NCI-H1048 (cell line): ENCODE results near the gene GPRIN1.
"Not testable (repeated sequence)": the region's sequence is repeated elsewhere in the genome, so short reads cannot be mapped to it uniquely, and the experiment has no call there.

ENCODE experiments used
- DNase-seq: peaks from one replicate; lab custom pipeline; 2025; lab: John Stamatoyannopoulos, UW

The GPRIN1 gene

DNA sequence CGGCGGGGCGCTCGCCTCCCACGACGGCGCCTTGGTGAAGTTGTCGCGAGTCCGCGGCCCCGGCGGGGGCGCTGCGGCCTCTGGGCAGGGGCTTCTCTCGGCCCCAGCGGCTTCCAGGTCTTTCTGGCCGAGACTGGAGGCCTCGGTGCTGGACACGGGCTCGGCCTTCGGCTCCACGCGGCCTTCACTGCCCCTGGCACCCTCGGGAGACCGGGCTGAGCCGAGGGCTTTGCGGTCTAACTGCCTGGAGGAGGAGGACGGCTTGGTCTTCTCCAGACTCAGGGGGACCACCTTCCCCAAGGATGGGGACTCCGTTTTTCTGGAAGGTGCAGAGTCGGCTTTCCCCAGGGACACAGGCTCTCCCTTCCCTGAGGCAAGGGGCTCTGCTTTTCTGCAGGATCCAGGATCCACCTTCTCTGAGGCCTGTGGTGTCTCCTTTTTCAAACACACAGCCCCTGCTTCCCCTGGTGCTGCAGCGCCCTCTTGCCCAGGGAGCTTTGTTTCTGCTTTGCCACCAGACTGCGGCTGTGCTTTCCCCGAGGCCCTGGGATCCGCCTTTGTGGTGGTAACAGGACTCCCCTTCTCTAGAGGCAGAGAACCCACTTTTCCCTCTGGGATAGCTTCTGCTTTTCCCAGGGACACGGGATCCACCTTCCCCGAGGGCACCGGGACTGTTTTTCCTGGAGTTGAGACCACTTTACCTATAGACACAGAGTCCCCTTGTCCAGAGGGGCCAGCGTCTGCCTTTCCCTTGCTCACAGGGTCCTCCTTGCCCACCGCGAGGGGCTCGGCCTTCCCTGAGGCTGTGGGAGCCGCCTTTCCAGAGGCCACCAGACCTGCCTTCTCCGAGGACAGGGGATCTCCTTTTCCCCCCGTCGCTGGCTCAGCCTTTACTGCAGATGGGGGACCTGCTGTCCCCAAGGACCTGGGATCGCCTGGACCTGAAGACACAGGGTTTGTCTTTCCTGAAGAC, 12.3 kb downstream of the GPRIN1 start:
- no peak for DNase-seq

DNA sequence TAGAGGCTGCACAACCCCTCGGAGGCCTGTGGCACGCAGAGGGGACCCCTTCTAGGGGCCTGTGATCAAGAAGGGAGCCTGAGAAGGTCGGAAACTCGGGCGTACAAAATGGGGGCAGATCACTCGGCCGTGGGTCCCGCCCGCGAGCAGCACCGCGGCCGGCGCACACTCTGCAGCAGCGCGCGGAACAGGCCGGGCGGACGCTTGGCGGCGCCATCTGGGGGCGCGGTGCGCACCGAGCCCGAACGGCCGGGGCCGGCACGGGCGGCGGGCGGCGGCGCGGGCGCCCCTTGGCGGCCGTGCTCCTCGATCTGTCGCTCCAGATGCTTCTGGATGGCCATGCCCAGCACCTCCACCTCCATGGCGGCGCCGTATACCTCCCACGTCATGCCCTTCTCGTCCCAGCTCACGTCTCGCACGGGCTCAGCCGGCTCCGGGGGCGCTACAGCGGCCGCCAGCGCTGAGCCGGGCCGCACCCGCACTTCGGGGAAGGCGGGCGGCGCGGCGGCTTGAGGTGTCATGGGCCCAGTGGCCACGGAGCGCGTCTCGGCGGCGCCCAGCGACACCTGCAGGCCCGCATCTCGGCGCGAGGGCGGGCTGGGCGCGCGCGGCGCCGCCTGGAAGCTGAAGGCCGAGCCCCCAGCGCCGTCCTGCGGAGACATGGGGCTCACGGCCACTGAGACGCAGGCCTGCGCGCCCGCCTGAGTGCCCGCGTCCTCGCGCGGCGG, 13.1 kb downstream of the GPRIN1 start:
- no peak for DNase-seq

- no peak for DNase-seq
These were observed 13.8 kb downstream of the GPRIN1 start for GRCh38 chr5:176596069-176596644.

GRCh38 chr5:176595386-176595943, 14.5 kb downstream of the GPRIN1 start:
- no peak for DNase-seq

GRCh38 chr5:176594554-176594953, 15.4 kb downstream of the GPRIN1 start:
- no peak for DNase-seq

- no peak for DNase-seq
These were observed 16.6 kb downstream of the GPRIN1 start for GRCh38 chr5:176593273-176593869.

DNA sequence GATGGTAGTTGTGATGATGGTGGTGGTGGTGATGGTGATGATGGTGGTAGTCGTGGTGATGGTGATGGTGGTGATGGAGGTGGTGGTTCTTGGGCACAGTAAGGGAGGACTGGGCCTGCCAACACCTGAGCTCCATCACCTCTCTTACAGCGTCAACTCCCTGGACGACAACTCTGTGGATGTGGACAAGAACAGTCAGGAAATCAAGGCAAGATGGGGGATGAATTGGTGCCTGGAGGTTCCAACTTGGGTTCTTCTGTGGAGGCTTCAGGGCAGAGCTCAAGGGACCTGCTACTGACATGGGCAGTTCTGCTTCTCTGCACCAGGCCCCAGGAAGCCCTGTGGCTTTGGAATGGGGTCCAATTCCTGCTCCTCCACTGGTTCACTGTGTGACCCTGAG, 17.4 kb downstream of the GPRIN1 start:
- no peak for DNase-seq

- not testable (repeated sequence) for DNase-seq
These were observed 18.3 kb downstream of the GPRIN1 start for GRCh38 chr5:176591667-176592066.

GRCh38 chr5:176590035-176590717, 19.8 kb downstream of the GPRIN1 start:
- no peak for DNase-seq

DNA sequence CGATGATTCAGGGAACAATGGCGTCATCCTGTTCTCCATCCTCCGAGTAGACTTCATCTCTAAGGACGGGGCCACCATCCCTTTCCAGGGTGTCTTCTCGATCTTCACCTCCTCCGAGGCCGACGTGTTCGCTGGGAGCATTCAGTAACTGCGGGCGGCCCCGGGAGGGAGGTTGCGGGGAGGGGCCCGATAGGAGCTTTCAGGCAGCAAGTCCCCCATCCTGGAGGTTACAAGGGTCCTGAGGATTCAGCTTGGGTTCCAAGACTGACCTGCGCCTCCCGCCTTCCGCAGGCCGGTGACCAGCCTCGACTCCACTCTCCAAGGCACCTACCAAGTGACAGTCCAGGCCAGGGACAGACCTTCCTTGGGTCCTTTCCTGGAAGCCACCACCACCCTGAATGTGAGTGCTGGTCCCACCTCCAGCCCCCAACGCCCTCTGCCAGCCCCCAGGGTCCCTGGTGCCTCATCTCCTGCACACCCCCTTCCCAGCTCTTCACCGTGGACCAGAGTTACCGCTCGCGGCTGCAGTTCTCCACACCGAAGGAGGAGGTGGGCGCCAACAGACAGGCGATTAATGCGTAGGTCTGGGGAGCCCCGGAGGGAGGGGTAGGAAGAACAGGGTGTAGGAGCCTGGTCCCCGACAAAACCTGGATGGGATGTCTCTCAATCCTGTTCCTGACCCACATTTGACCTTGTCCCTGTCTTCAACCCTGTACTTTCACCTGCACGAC, 20.8 kb downstream of the GPRIN1 start:
- DNase-seq, result no peak

DNA sequence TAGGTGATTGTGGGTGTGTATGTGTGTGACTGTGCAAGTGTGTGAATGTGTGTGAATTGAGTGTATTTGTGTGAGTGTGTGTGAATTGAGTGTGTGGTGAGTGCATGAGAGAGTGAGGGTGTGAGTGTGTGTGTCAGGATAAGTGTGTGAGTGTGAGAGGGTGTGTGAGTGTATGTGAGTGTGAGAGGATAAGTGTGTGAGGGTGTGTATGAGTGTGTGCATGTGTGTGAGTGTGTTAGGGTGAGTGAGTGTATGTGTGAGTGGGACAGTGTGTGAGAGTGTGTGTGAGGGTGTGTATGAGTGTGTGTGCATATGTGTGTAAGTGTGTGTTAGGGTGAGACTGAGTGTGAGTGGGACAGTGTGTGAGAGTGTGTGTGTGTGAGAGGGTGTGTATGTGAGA, 21.7 kb downstream of the GPRIN1 start:
- no peak for DNase-seq

GRCh38 chr5:176587398-176587797, 22.6 kb downstream of the GPRIN1 start:
- no peak for DNase-seq

DNA sequence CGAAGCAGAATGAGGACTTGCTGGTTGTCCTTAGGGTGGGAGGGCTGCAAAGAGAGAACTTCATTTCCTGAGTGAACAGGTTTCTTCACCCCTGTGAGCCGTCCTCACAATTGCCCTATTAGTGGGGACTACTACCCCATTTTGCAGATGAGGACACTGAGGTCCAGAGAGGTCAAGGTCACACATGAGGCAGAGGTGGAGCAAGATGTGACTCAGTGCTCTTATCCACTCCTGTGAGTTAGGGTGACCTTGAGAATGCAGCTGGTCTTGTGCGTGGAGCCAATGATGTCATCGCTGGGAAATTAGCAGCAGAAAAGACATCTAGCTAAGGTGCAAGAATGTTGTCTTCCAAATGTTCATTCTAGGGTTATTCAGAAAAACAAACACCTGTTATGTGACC, 26.9 kb downstream of the GPRIN1 start:
- DNase-seq, result no peak

DNA sequence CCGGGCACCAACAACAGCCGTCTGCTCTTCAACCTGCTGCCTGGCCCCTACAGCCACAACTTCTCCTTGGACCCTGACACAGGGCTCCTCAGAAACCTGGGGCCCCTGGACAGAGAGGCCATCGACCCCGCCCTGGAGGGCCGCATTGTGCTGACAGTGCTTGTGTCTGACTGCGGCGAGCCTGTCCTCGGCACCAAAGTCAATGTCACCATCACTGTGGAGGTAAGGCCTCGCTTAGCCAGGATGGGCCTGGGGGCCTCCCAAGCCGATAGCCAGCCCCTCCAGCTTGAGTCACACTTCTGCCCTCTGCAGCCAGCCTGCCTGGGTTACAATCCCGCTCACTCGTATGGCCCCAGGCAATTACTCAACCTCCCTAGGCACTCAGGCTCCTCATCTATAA, 28.6 kb downstream of the GPRIN1 start:
- no peak for DNase-seq

DNA sequence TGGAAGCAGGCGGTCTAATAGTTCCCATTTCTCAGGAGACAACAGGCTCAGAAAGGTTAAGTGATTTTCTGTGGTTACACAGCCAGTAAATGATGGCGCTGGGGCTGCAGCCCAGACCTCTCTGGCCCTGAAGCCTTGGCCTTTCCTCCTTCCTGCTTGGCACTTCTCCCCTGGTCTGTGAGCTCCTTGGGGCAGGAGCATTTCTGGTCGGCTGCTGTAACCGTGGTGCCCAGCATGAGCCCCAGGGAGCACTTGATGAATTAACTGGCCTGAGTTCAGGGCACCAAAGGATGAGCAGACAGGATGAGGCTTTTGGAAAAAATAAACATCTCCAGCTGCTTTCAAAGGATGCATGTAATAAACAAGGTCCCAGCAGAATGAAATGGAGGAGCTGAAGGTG, 30.6 kb downstream of the GPRIN1 start:
- DNase-seq, result no peak

DNA sequence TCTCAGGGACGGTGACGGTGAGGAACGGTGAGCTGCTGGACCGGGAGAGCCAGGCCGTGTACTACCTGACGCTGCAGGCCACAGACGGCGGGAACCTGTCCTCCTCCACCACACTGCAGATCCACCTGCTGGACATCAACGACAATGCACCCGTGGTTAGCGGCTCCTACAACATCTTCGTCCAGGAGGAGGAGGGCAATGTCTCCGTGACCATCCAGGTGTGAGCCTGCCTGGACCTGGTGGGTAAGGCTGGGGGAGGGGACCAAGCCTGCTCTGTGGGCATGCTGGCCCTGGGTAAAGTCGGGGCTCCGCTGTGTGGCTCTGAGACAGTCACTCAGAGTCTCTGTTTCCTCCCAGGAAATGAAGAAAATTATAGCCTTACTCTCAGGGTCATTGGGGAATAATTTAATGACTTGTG, 31.6 kb downstream of the GPRIN1 start:
- DNase-seq, result no peak

DNA sequence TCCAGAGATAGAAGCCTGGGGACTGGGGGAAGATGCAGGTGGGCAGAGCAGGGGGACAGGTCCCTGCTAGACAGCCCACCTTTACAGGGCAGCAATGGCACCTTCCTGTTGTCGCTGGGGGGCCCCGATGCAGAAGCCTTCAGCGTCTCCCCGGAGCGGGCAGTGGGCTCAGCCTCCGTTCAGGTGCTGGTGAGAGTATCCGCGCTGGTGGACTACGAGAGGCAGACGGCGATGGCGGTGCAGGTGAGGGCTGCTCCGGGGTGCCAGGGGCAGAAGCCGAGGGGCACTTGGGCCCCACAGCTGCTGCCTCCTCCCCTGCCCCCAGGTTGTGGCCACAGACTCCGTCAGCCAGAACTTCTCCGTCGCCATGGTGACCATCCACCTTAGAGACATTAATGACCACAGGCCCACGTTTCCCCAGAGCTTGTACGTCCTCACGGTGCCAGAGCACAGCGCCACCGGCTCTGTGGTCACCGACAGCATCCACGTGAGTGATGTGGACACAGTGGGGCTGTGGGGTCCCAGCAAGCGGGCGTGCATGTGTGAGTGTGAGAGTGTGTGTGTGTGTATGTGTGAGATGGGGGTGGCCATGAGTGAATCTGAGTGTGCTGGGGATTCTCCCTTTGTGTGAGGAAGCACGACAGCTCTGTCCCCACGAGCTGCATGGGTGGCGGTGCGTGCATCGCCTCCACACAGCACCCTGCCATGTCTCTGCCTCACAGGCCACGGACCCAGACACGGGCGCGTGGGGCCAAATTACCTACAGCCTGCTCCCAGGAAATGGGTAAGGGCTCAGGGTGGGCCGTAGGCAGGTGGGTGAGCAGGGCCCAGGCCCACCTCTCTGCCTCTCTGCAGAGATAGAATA, 32.4 kb downstream of the GPRIN1 start:
- DNase-seq, result no peak

DNA sequence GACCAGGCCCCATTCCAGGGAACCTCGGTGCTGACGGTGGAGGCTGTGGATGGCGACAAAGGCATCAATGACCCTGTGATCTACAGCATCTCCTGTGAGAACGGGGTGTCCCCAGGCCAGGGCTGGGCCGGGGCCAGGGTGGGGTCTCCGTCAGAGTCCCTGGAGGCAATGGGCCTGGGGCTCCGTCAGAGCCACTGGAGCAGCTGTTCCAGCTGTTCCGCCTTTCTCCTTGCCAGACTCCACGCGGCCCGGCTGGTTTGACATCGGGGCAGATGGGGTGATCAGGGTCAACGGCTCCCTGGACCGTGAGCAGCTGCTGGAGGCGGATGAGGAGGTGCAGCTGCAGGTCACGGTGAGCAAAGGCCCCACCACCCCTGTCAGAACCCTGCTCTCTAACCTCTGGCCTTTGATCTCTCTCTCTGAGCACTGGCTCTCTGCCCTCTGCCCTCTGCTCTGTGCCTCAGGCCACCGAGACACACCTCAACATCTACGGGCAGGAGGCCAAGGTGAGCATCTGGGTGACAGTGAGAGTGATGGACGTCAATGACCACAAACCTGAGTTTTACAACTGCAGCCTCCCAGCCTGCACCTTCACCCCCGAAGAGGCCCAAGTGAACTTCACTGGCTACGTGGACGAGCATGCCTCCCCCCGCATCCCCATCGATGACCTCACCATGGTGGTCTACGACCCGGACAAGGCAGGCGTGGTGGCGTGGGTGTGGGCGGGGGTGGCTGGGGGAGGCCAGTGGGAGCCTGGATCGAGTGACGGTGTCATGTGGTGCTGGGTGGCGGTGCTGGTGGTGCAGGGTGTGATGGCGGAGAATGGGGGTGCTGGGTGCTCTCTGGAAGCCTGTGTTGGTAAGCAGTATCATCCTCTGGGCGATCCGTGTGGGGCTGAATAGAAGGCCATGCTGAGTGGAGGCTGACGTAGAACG, 34.2 kb downstream of the GPRIN1 start:
- no peak for DNase-seq

DNA sequence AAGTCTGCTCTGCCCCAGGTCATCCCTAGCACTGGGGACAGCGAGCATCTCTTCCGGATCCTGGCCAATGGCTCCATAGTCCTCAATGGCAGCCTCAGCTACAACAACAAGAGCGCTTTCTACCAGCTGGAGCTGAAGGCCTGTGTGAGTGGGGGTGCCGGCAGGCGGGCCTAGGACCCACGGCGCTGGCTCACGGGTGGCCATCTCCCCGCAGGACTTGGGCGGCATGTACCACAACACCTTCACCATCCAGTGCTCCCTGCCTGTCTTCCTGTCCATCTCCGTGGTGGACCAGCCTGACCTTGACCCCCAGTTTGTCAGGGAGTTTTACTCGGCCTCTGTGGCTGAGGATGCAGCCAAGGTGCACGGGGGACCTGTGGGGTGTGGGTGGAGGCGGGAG, 34.9 kb downstream of the GPRIN1 start:
- DNase-seq, result no peak
